ENCODE results near the gene SLC8A1. TPM values are rescaled to one million over a fixed set of nuclear protein-coding genes. Genes with fewer than 3 reads are reported as not detected.

SLC8A1 gene
- total and polyA plus RNA-seq, 2 experiments from 2014 or later: 103 to 682 TPM

GRCh38 chr2:40396124-40396523 is 55.8 kb downstream of the SLC8A1 start:
- Histone ChIP-seq H3K27me3 (no peaks in the 10 kb centered on the region), H3K9me3 (ENCODE audit: low read depth) (no peaks in the 10 kb centered on the region), H3K36me3 (peaks cover 3% of the 10 kb centered on the region), H3K4me1 (ENCODE audit: low read depth) (peaks cover 75% of the 10 kb centered on the region), H3K27ac (peak overlapping the region; percentile 19), H3K4me3 (no peak overlapping the region)
- no peak for TF ChIP-seq CTCF (IDR thresholded peaks at IDR 0.05; ENCODE audit: low read depth, low read length)
- no peak for DNase-seq (ENCODE audit: low read depth in 1 of 2, low spot score in 1 of 2)

- H3K4me3 ChIP-seq: no peak overlapping the region
- H3K27me3 ChIP-seq: no peaks in the 10 kb centered on the region
- no peak for TF ChIP-seq CTCF (IDR thresholded peaks at IDR 0.05; ENCODE audit: low read depth, low read length)
- H3K9me3 ChIP-seq (ENCODE audit: low read depth): no peaks in the 10 kb centered on the region
- H3K36me3 ChIP-seq: peaks cover 3% of the 10 kb centered on the region
- H3K27ac ChIP-seq: peak overlapping the region; percentile 70
- no peak for DNase-seq (ENCODE audit: low read depth in 1 of 2, low spot score in 1 of 2)
- peaks cover 69% of the 10 kb centered on the region for H3K4me1 ChIP-seq (ENCODE audit: low read depth)
Measured at GRCh38 chr2:40395169-40396073, 56.5 kb downstream of the SLC8A1 start.

DNA sequence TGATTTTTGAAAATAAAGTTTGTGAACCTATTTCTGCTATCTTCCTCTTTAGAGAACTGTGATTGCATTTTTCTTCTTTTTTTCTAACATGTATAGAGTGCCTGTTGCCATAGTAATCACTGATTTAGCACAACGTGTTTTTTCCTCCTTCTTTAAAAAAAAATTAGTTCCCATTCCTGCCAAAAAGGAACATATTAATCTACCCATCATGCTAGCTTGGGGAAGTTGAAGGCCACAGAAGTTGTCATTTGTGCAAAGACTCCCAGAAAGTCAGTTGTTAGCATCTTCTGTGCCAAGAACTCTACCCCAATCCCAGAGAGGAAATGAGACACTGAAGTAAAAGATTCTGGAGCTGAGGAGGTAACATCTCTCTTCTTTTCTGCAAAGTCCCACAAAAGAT is 57.3 kb downstream of the SLC8A1 start:
- H3K27me3 ChIP-seq: no peaks in the 10 kb centered on the region
- H3K4me1 ChIP-seq (ENCODE audit: low read depth): peaks cover 68% of the 10 kb centered on the region
- H3K36me3 ChIP-seq: peaks cover 3% of the 10 kb centered on the region
- DNase-seq (ENCODE audit: low read depth in 1 of 2, low spot score in 1 of 2): no peak
- no peak overlapping the region for H3K27ac ChIP-seq
- no peaks in the 10 kb centered on the region for H3K9me3 ChIP-seq (ENCODE audit: low read depth)
- no peak for TF ChIP-seq CTCF (IDR thresholded peaks at IDR 0.05; ENCODE audit: low read depth, low read length)
- no peak overlapping the region for H3K4me3 ChIP-seq

DNA sequence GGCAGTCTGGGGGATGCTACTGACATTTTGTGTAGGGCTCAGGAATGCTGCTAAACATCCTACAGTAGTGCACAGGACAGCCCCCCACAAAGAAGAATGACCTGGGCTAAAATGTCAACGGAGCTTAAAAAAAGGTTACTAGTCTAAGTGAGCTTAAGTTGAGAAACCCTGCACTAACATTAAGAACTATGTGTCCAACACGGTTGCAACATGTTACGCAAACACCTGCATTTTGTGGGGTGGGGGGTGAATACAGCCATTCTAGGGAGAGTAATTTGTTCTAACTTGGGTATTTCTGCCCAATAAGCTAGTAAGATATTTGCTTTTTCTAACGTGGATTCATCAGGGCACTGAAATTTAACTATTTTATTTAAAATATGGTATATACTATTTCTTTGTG is 57.9 kb downstream of the SLC8A1 start:
- no peak for TF ChIP-seq CTCF (IDR thresholded peaks at IDR 0.05; ENCODE audit: low read depth, low read length)
- no peaks in the 10 kb centered on the region for H3K27me3 ChIP-seq
- no peaks in the 10 kb centered on the region for H3K9me3 ChIP-seq (ENCODE audit: low read depth)
- DNase-seq (ENCODE audit: low read depth in 1 of 2, low spot score in 1 of 2): no peak
- H3K27ac ChIP-seq: peak overlapping the region; percentile 49
- peaks cover 3% of the 10 kb centered on the region for H3K36me3 ChIP-seq
- H3K4me3 ChIP-seq: no peak overlapping the region
- peaks cover 63% of the 10 kb centered on the region for H3K4me1 ChIP-seq (ENCODE audit: low read depth)

DNA sequence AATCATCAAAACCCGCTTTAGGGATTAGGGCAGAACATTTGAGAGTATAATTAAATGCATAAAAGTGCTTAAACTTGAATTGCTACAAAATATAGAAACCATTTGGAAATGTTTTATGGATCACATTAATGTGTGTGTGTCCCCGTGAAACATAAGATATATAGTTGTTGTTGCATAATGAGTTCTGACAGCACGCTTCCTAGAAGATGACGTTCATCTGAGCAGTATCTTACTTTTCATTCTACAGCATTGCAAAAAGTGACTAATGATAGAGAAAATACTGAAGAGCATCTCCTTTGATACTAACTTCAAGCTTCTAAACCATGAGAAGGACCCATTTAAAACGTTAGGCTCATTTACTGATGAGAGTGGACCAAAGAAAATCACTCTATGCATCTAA is 63.7 kb downstream of the SLC8A1 start:
- peak overlapping the region; percentile 14 for H3K27ac ChIP-seq
- H3K27me3 ChIP-seq: no peaks in the 10 kb centered on the region
- no peaks in the 10 kb centered on the region for H3K36me3 ChIP-seq
- no peaks in the 10 kb centered on the region for H3K9me3 ChIP-seq (ENCODE audit: low read depth)
- no peak overlapping the region for H3K4me3 ChIP-seq
- TF ChIP-seq CTCF (IDR thresholded peaks at IDR 0.05; ENCODE audit: low read depth, low read length): no peak
- DNase-seq (ENCODE audit: low read depth in 1 of 2, low spot score in 1 of 2): no peak
- peaks cover 11% of the 10 kb centered on the region for H3K4me1 ChIP-seq (ENCODE audit: low read depth)
